HEK293 (cell line): ENCODE data around the gene MYL6B.

Source experiments
- CTCF ChIA-PET: fragments of 350-600 bp; formaldehyde crosslinking; extraction: SDS; loops from one replicate; lab custom pipeline; 2021; ENCODE audit warnings: antibody characterized with exemption; lab: Yijun Ruan, JAX
- POLR2A ChIA-PET: fragments of 300-600 bp; formaldehyde crosslinking; extraction: SDS; loops from one replicate; lab custom pipeline; 2020; ENCODE audit warnings: antibody characterized with exemption, inconsistent platforms; lab: Yijun Ruan, JAX
- H3K27ac ChIP-seq: fragments of 200-500 bp; sonication (Bioruptor generic); 2 replicates; pipeline ENCODE4 v1.5.1; 2014; ENCODE audit warnings: low read depth, low read length, control low read depth, inconsistent platforms; ENCODE audit errors: extremely low read depth
- H3K36me3 ChIP-seq, 2 experiments: fragments of 200-500 bp in 1 of 2; sonication (Bioruptor generic) in 1 of 2; 1 replicate in 1 of 2; 2 replicates in 1 of 2; pipeline ENCODE4 v1.5.1; 2014 to 2017; ENCODE audit warnings: inconsistent platforms in 2 of 2, low read length in 2 of 2; ENCODE audit not compliant: control insufficient read depth in 2 of 2, insufficient read depth in 1 of 2
- H3K4me1 ChIP-seq: fragments of 200-500 bp; sonication (Bioruptor generic); 2 replicates; pipeline ENCODE4 v1.5.1; 2014; ENCODE audit warnings: mild to moderate bottlenecking, low read length, inconsistent platforms; ENCODE audit not compliant: control insufficient read depth, insufficient read depth
- H3K4me3 ChIP-seq: 2 replicates; pipeline ENCODE4 v1.5.1; 2011; ENCODE audit warnings: low read depth, mild to moderate bottlenecking, control low read depth, low read length, moderate library complexity
- H3K9me3 ChIP-seq: fragments of 200-500 bp; sonication (Bioruptor generic); 2 replicates; pipeline ENCODE4 v1.5.1; 2014; ENCODE audit warnings: low read depth, low read length, inconsistent platforms; ENCODE audit not compliant: control insufficient read depth, insufficient read depth
- GLIS2 ChIP-seq: fragments of 450-650 bp; formaldehyde crosslinking; IDR thresholded peaks from 2 replicates; pipeline ENCODE4 v1.5.1; 2016; ENCODE audit warnings: missing biosample characterization, missing genetic modification characterization
- KLF17 ChIP-seq: fragments of 450-650 bp; formaldehyde crosslinking; IDR thresholded peaks from 2 replicates; pipeline ENCODE4 v1.5.1; 2016; ENCODE audit warnings: missing biosample characterization, missing genetic modification characterization
- PATZ1 ChIP-seq: fragments of 450-650 bp; formaldehyde crosslinking; IDR thresholded peaks from 2 replicates; pipeline ENCODE4 v1.5.1; 2016; ENCODE audit warnings: missing biosample characterization, missing genetic modification characterization
- PRDM1 ChIP-seq: fragments of 450-650 bp; formaldehyde crosslinking; IDR thresholded peaks from 2 replicates; pipeline ENCODE4; 2016; ENCODE audit warnings: missing biosample characterization, missing genetic modification characterization
- SP7 ChIP-seq: fragments of 450-650 bp; formaldehyde crosslinking; IDR thresholded peaks from 2 replicates; pipeline ENCODE4 v1.5.1; 2016; ENCODE audit warnings: missing biosample characterization, missing genetic modification characterization
- ZBTB11 ChIP-seq: fragments of 450-650 bp; formaldehyde crosslinking; conservative IDR thresholded peaks from 2 replicates; pipeline ENCODE4 v1.5.1; 2016; ENCODE audit warnings: low read depth, missing biosample characterization, missing genetic modification characterization
- ZBTB6 ChIP-seq: fragments of 450-650 bp; formaldehyde crosslinking; IDR thresholded peaks from 2 replicates; pipeline ENCODE4 v1.5.1; 2017; ENCODE audit warnings: missing biosample characterization, missing genetic modification characterization
- ZNF121 ChIP-seq: fragments of 450-650 bp; formaldehyde crosslinking; IDR thresholded peaks from 2 replicates; pipeline ENCODE4 v1.5.1; 2016; ENCODE audit warnings: missing biosample characterization, missing genetic modification characterization
- ZNF146 ChIP-seq: fragments of 450-650 bp; formaldehyde crosslinking; IDR thresholded peaks from 2 replicates; pipeline ENCODE4 v1.5.1; 2016; ENCODE audit warnings: missing biosample characterization, missing genetic modification characterization
- ZNF155 ChIP-seq: fragments of 450-650 bp; formaldehyde crosslinking; IDR thresholded peaks from 2 replicates; pipeline ENCODE4 v1.5.1; 2016; ENCODE audit warnings: missing biosample characterization, missing genetic modification characterization
- ZNF184 ChIP-seq: fragments of 450-650 bp; IDR thresholded peaks from 2 replicates; pipeline ENCODE4 v1.5.1; 2018; ENCODE audit warnings: missing biosample characterization, mild to moderate bottlenecking, missing genetic modification characterization
- ZNF223 ChIP-seq: fragments of 450-650 bp; formaldehyde crosslinking; IDR thresholded peaks from 2 replicates; pipeline ENCODE4 v1.5.1; 2016; ENCODE audit warnings: missing biosample characterization, missing genetic modification characterization
- ZNF24 ChIP-seq: fragments of 450-650 bp; formaldehyde crosslinking; IDR thresholded peaks from 2 replicates; pipeline ENCODE4 v1.5.1; 2016; ENCODE audit warnings: missing biosample characterization, missing genetic modification characterization
- ZNF423 ChIP-seq: fragments of 450-650 bp; formaldehyde crosslinking; IDR thresholded peaks from 2 replicates; pipeline ENCODE4 v1.5.1; 2016; ENCODE audit warnings: missing biosample characterization, missing genetic modification characterization
- ZNF48 ChIP-seq: fragments of 450-650 bp; formaldehyde crosslinking; IDR thresholded peaks from 2 replicates; pipeline ENCODE4 v1.5.1; 2016; ENCODE audit warnings: missing biosample characterization, missing genetic modification characterization
- ZNF488 ChIP-seq: fragments of 450-650 bp; formaldehyde crosslinking; IDR thresholded peaks from 2 replicates; pipeline ENCODE4 v1.5.1; 2016; ENCODE audit warnings: missing biosample characterization, missing genetic modification characterization
- ZNF510 ChIP-seq: fragments of 450-650 bp; formaldehyde crosslinking; IDR thresholded peaks from 2 replicates; pipeline ENCODE4 v1.5.1; 2018; ENCODE audit warnings: mild to moderate bottlenecking, missing genetic modification characterization, missing biosample characterization; ENCODE audit not compliant: insufficient replicate concordance
- ZNF521 ChIP-seq: fragments of 450-650 bp; formaldehyde crosslinking; IDR thresholded peaks from 2 replicates; pipeline ENCODE4 v1.5.1; 2017; ENCODE audit warnings: missing biosample characterization, mild to moderate bottlenecking, missing genetic modification characterization
- ZNF530 ChIP-seq: fragments of 450-650 bp; formaldehyde crosslinking; IDR thresholded peaks from 2 replicates; pipeline ENCODE4 v1.5.1; 2016; ENCODE audit warnings: low read depth, missing biosample characterization, missing genetic modification characterization
- ZNF624 ChIP-seq: fragments of 450-650 bp; formaldehyde crosslinking; IDR thresholded peaks from 2 replicates; pipeline ENCODE4 v1.5.1; 2017; ENCODE audit warnings: missing biosample characterization, missing genetic modification characterization
- ZNF629 ChIP-seq: fragments of 450-650 bp; formaldehyde crosslinking; IDR thresholded peaks from 2 replicates; pipeline ENCODE4 v1.5.1; 2017; ENCODE audit warnings: missing biosample characterization, missing genetic modification characterization
- ZNF837 ChIP-seq: fragments of 450-650 bp; formaldehyde crosslinking; IDR thresholded peaks from 2 replicates; pipeline ENCODE4 v1.5.1; 2016; ENCODE audit warnings: missing biosample characterization, missing genetic modification characterization

MYL6B gene

GRCh38 chr12:56178347-56178746 is 26.0 kb downstream of the MYL6B start:
- no peaks in the 10 kb centered on the region for H3K9me3 ChIP-seq
- no peaks in the 10 kb centered on the region for H3K4me1 ChIP-seq
- peaks cover 83 to 88% of the 10 kb centered on the region in 2 experiments for H3K36me3 ChIP-seq
- no peak overlapping the region for H3K27ac ChIP-seq
- no peak overlapping the region for H3K4me3 ChIP-seq
- TF ChIP-seq ZNF530 = no peak
- no peak for TF ChIP-seq SP7 (tag by site-specific recombination)
- TF ChIP-seq, all 188 proteins: peak for 0
- ChIA-PET POLR2A (interaction anchor here (2.9 kb wide), 1 partner anchor 11 kb away, joined by 8 read pairs; the partner anchor contains the start of gene SMARCC2), CTCF (interaction anchor here (0.6 to 4.5 kb wide), 2 partner anchors 10 to 441 kb away, joined by 3 to 32 read pairs; partner anchors contain the start of gene SMARCC2)

GRCh38 chr12:56186957-56187356 is 34.6 kb downstream of the MYL6B start:
- TF ChIP-seq ZNF184 (tag by site-specific recombination) (no peak), ZNF223 (tag by site-specific recombination) (no peak)
- peaks cover 39 to 52% of the 10 kb centered on the region in 2 experiments for H3K36me3 ChIP-seq
- H3K4me3 ChIP-seq = no peak overlapping the region
- no peaks in the 10 kb centered on the region for H3K9me3 ChIP-seq
- CTCF ChIA-PET = interaction anchor here (0.6 to 6.1 kb wide), 9 partner anchors 7 to 449 kb away, joined by 3 to 86 read pairs (median 18); partner anchors contain the start of genes ANKRD52, ESYT1, RNF41 and RPL41
- H3K27ac ChIP-seq = no peak overlapping the region
- no peaks in the 10 kb centered on the region; the same call in 1 of the 2 replicates for H3K4me1 ChIP-seq
- POLR2A ChIA-PET = interaction anchor here (4.0 kb wide), 1 partner anchor 25 kb away, joined by 29 read pairs; no protein-coding TSS in a partner anchor

- Histone ChIP-seq H3K4me3 (peak overlapping the region; percentile 87), H3K27ac (peak overlapping the region; percentile 78), H3K4me1 (no peaks in the 10 kb centered on the region; the same call in 1 of the 2 replicates), H3K9me3 (no peaks in the 10 kb centered on the region), H3K36me3 (peaks cover 26 to 41% of the 10 kb centered on the region in 2 experiments)
- POLR2A ChIA-PET = interaction anchor here (0.6 to 5.3 kb wide), 11 partner anchors 11 to 84 kb away, joined by 3 to 59 read pairs (median 14); partner anchors contain the start of genes ESYT1, MYL6, PA2G4 and RNF41
- CTCF ChIA-PET = interaction anchor here (0.5 to 6.1 kb wide), 21 partner anchors 8 to 450 kb away, joined by 3 to 86 read pairs (median 12); partner anchors contain the start of genes ANKRD52, ESYT1, PA2G4 and RNF41
- TF ChIP-seq ZNF488 (tag by site-specific recombination) (no peak), PRDM1 (tag by site-specific recombination) (no peak), ZNF624 (tag by site-specific recombination) (no peak), ZNF121 (tag by site-specific recombination) (no peak), ZNF423 (tag by site-specific recombination) (no peak), ZBTB11 (tag by site-specific recombination) (no peak), KLF17 (tag by site-specific recombination) (no peak), ZNF837 (no peak), GLIS2 (tag by site-specific recombination) (no peak), ZNF24 (tag by site-specific recombination) (no peak), ZNF48 (no peak), ZBTB6 (tag by site-specific recombination) (no peak), ZNF146 (no peak), ZNF521 (tag by site-specific recombination) (no peak), PATZ1 (tag by site-specific recombination) (no peak), ZNF629 (no peak), ZNF155 (tag by site-specific recombination) (no peak), ZNF510 (no peak)
Observed at GRCh38 chr12:56188131-56188777, 35.9 kb downstream of the MYL6B start.
